CD4-positive, CD25-positive, alpha-beta regulatory T cell (primary cell): ENCODE results near the gene ENDOG. TPM values are rescaled to one million over a fixed set of nuclear protein-coding genes. Genes with fewer than 3 reads are reported as not detected.
"Not testable (repeated sequence)": the region's sequence is repeated elsewhere in the genome, so short reads cannot be mapped to it uniquely, and the experiment has no call there.

ENCODE experiments used
- ATAC-seq, 2 donors: fragments of 150-1000 bp; cut with Tn5 transposase; one replicate each; pipeline ENCODE4 v1.10.0; 2021; ENCODE audit warnings: low read depth in 2 of 2, moderate number of reproducible peaks in 2 of 2, moderate library complexity in 1 of 2
- DNase-seq, 3 donors: peaks; one replicate each; pipeline versions ENCODE4 v3.0.0 to v3.0.0-alpha.2; 2012 to 2022; ENCODE audit warnings: mixed read lengths in 1 of 3
- H3K27ac ChIP-seq: one replicate; pipeline ENCODE4 v1.7.0; 2013; ENCODE audit warnings: mild to moderate bottlenecking, low read length; ENCODE audit not compliant: insufficient read depth, poor library complexity, severe bottlenecking
- H3K27me3 ChIP-seq: one replicate; pipeline ENCODE4 v1.7.0; 2013; ENCODE audit warnings: low read length; ENCODE audit not compliant: control insufficient read depth, insufficient read depth
- H3K36me3 ChIP-seq: one replicate; pipeline ENCODE4 v1.7.0; 2013; ENCODE audit warnings: mild to moderate bottlenecking, low read length, moderate library complexity; ENCODE audit not compliant: control insufficient read depth, insufficient read depth
- H3K4me1 ChIP-seq: 2 replicates; pipeline ENCODE4 v1.7.0; 2013; ENCODE audit warnings: mild to moderate bottlenecking, low read length; ENCODE audit not compliant: insufficient read depth, control insufficient read depth, poor library complexity, severe bottlenecking
- H3K4me3 ChIP-seq: one replicate; pipeline ENCODE4 v1.7.0; 2013; ENCODE audit warnings: low read depth, mild to moderate bottlenecking, low read length, moderate library complexity
- H3K9me3 ChIP-seq, 2 experiments: 1 replicate in 1 of 2; 2 replicates in 1 of 2; pipeline ENCODE4 v1.7.0; 2013; ENCODE audit warnings: low read length in 2 of 2, mild to moderate bottlenecking in 1 of 2, moderate library complexity in 1 of 2; ENCODE audit not compliant: control insufficient read depth in 2 of 2
- H3K27ac Mint-ChIP-seq, 3 donors: one replicate each; pipeline ENCODE4 v1.8.0; 2020 to 2022; ENCODE audit warnings: mild to moderate bottlenecking in 3 of 3, mixed read lengths in 3 of 3, moderate library complexity in 2 of 3
- H3K27me3 Mint-ChIP-seq: one replicate; pipeline ENCODE4 v1.8.0; 2022; ENCODE audit warnings: mild to moderate bottlenecking, mixed read lengths
- H3K36me3 Mint-ChIP-seq: one replicate; pipeline ENCODE4 v1.8.0; 2020; ENCODE audit warnings: mixed read lengths
- H3K4me1 Mint-ChIP-seq, 4 donors: one replicate each; pipeline ENCODE4 v1.8.0; 2020 to 2022; ENCODE audit warnings: mixed read lengths in 4 of 4, mild to moderate bottlenecking in 1 of 4
- H3K4me3 Mint-ChIP-seq, 4 donors: one replicate each; pipeline ENCODE4 v1.8.0; 2020 to 2022; ENCODE audit warnings: mild to moderate bottlenecking in 4 of 4, mixed read lengths in 4 of 4, moderate library complexity in 3 of 4
- H3K9me3 Mint-ChIP-seq, 7 donors: one replicate each; pipeline ENCODE4 v1.8.0; 2020 to 2022; ENCODE audit warnings: mixed read lengths in 7 of 7, mild to moderate bottlenecking in 3 of 7, moderate library complexity in 2 of 7
- polyA plus RNA-seq, 4 donors: library from polyadenylated mRNA; unstranded; fragments of 300-500 nt; fragmentation: Illumina TruSeq; gene quantifications; one replicate each; pipeline ENCODE4 v1.2.3, GENCODE V29; 2021
- total RNA-seq: library from RNA; stranded (reverse); gene quantifications from one replicate; pipeline ENCODE4 v1.2.3, GENCODE V29; 2022

ENDOG gene
- total and polyA plus RNA-seq, 5 donors from 2014 or later: 9.6 to 20.6 (median 18.8) TPM

- Mint-ChIP-seq H3K4me1 (peaks cover 0 to 4% (median 1%) of the 10 kb centered on the region in 4 donors), H3K4me3 (no peak overlapping the region), H3K27me3 (no peaks in the 10 kb centered on the region), H3K27ac (no peak overlapping the region), H3K36me3 (peaks cover 26% of the 10 kb centered on the region), H3K9me3 (peaks cover 0 to 20% (median 6%) of the 10 kb centered on the region in 7 donors)
- no peak for ATAC-seq
- Histone ChIP-seq H3K36me3 (peaks cover 8% of the 10 kb centered on the region), H3K4me3 (no peak overlapping the region), H3K9me3 (peaks cover 5 to 6% of the 10 kb centered on the region in 2 experiments), H3K4me1 (no peaks in the 10 kb centered on the region), H3K27me3 (no peaks in the 10 kb centered on the region), H3K27ac (no peak overlapping the region)
- DNase-seq: no peak
Measured at GRCh38 chr9:128846680-128847030, 28.4 kb downstream of the ENDOG start.

- H3K27ac Mint-ChIP-seq: no peak overlapping the region
- peaks cover 21% of the 10 kb centered on the region for H3K36me3 Mint-ChIP-seq
- peaks cover 0 to 20% (median 6%) of the 10 kb centered on the region in 7 donors for H3K9me3 Mint-ChIP-seq
- Histone ChIP-seq H3K27ac (no peak overlapping the region), H3K36me3 (no peaks in the 10 kb centered on the region), H3K9me3 (peaks cover 5 to 6% of the 10 kb centered on the region in 2 experiments), H3K27me3 (no peaks in the 10 kb centered on the region), H3K4me1 (no peaks in the 10 kb centered on the region), H3K4me3 (no peak overlapping the region)
- no peak overlapping the region for H3K4me3 Mint-ChIP-seq
- no peaks in the 10 kb centered on the region for H3K27me3 Mint-ChIP-seq
- no peak for ATAC-seq
- H3K4me1 Mint-ChIP-seq: peaks cover 0 to 4% (median 1%) of the 10 kb centered on the region in 4 donors
- DNase-seq: no peak
Measured at GRCh38 chr9:128847803-128848202, 29.5 kb downstream of the ENDOG start.

- H3K27ac Mint-ChIP-seq: not testable (repeated sequence)
- peaks cover 0 to 20% (median 6%) of the 10 kb centered on the region in 7 donors for H3K9me3 Mint-ChIP-seq
Measured at GRCh38 chr9:128851024-128851423, 32.7 kb downstream of the ENDOG start.

GRCh38 chr9:128851779-128852600 is 33.7 kb downstream of the ENDOG start:
- peak in 2 of 3 donors; percentile 16 to 50 for DNase-seq

More at GRCh38 chr9:128851024-128851423, 32.7 kb downstream of the ENDOG start:
- not testable (repeated sequence) for DNase-seq, H3K27ac ChIP-seq, H3K36me3 ChIP-seq, H3K9me3 ChIP-seq, H3K4me1 ChIP-seq, H3K27me3 Mint-ChIP-seq, H3K4me1 Mint-ChIP-seq, H3K4me3 Mint-ChIP-seq, H3K27me3 ChIP-seq, ATAC-seq, H3K4me3 ChIP-seq
- peaks cover 21% of the 10 kb centered on the region for H3K36me3 Mint-ChIP-seq

GRCh38 chr9:128852646-128853045 is 34.3 kb downstream of the ENDOG start:
- peaks cover 0 to 19% (median 6%) of the 10 kb centered on the region in 7 donors for H3K9me3 Mint-ChIP-seq
- H3K36me3 ChIP-seq, H3K27me3 ChIP-seq, H3K4me3 ChIP-seq, ATAC-seq, H3K27ac ChIP-seq, DNase-seq, H3K27me3 Mint-ChIP-seq, H3K4me1 Mint-ChIP-seq, H3K9me3 ChIP-seq, H3K4me1 ChIP-seq, H3K27ac Mint-ChIP-seq, H3K4me3 Mint-ChIP-seq: not testable (repeated sequence)
- H3K36me3 Mint-ChIP-seq: peaks cover 19% of the 10 kb centered on the region

More at GRCh38 chr9:128851779-128852600, 33.7 kb downstream of the ENDOG start:
- not testable (repeated sequence) for H3K4me1 ChIP-seq, H3K36me3 ChIP-seq, H3K4me1 Mint-ChIP-seq, ATAC-seq, H3K27ac Mint-ChIP-seq, H3K27ac ChIP-seq, H3K9me3 ChIP-seq, H3K27me3 Mint-ChIP-seq, H3K4me3 ChIP-seq, H3K27me3 ChIP-seq, H3K4me3 Mint-ChIP-seq
- Mint-ChIP-seq H3K36me3 (peaks cover 21% of the 10 kb centered on the region), H3K9me3 (peaks cover 0 to 20% (median 6%) of the 10 kb centered on the region in 7 donors)

GRCh38 chr9:128854454-128854853 is 36.2 kb downstream of the ENDOG start:
- H3K27me3 Mint-ChIP-seq, H3K27ac Mint-ChIP-seq, H3K4me1 Mint-ChIP-seq, DNase-seq, H3K9me3 ChIP-seq, H3K27me3 ChIP-seq, H3K36me3 ChIP-seq, H3K4me3 Mint-ChIP-seq, H3K4me3 ChIP-seq, ATAC-seq, H3K4me1 ChIP-seq, H3K27ac ChIP-seq: not testable (repeated sequence)
- peaks cover 17% of the 10 kb centered on the region for H3K36me3 Mint-ChIP-seq
- H3K9me3 Mint-ChIP-seq: peaks cover 0 to 17% (median 6%) of the 10 kb centered on the region in 7 donors

GRCh38 chr9:128858476-128858875 is 40.2 kb downstream of the ENDOG start:
- H3K27me3 Mint-ChIP-seq, H3K36me3 ChIP-seq, H3K4me1 Mint-ChIP-seq, H3K4me1 ChIP-seq, H3K27ac ChIP-seq, H3K4me3 Mint-ChIP-seq, ATAC-seq, H3K4me3 ChIP-seq, DNase-seq, H3K36me3 Mint-ChIP-seq, H3K9me3 Mint-ChIP-seq, H3K27me3 ChIP-seq, H3K9me3 ChIP-seq, H3K27ac Mint-ChIP-seq: not testable (repeated sequence)

GRCh38 chr9:128860937-128861336 is 42.6 kb downstream of the ENDOG start:
- H3K36me3 ChIP-seq: no peaks in the 10 kb centered on the region

More at GRCh38 chr9:128860937-128861336, 42.6 kb downstream of the ENDOG start:
- Histone ChIP-seq H3K4me3 (no peak overlapping the region), H3K9me3 (no peaks in the 10 kb centered on the region), H3K4me1 (peaks cover 5% of the 10 kb centered on the region), H3K27me3 (no peaks in the 10 kb centered on the region), H3K27ac (no peak overlapping the region)
- no peak for DNase-seq
- Mint-ChIP-seq H3K27ac (no peak overlapping the region), H3K36me3 (no peaks in the 10 kb centered on the region), H3K4me1 (peaks cover 0 to 10% (median 6%) of the 10 kb centered on the region in 4 donors), H3K4me3 (no peak overlapping the region), H3K27me3 (no peaks in the 10 kb centered on the region), H3K9me3 (no peaks in the 10 kb centered on the region)
- ATAC-seq: no peak
